SH-SY5Y (cell line): ENCODE results near the gene GRIK1.

ENCODE experiments used
- GATA2 ChIP-seq: IDR thresholded peaks from 2 replicates; pipeline ENCODE4 v1.6.1; 2011; ENCODE audit warnings: mild to moderate bottlenecking, low read depth, low read length
- GATA3 ChIP-seq: IDR thresholded peaks from 2 replicates; pipeline ENCODE4 v1.6.1; 2011; ENCODE audit warnings: low read depth, mild to moderate bottlenecking, low read length, moderate library complexity

- no peak for TF ChIP-seq GATA2
- no peak for TF ChIP-seq GATA3
Observed at GRCh38 chr21:29580732-29581285, 359.0 kb downstream of the GRIK1 start.
